Cardiac muscle cell (in vitro differentiated cells and primary cell): Measurements from ENCODE around the gene PIK3R6. TPM values are rescaled to one million over a fixed set of nuclear protein-coding genes. Genes with fewer than 3 reads are reported as not detected.

Experiments
- DNase-seq, 2 donors: peaks; one replicate each; pipeline versions ENCODE4 v3.0.0 to v3.0.0-alpha.2; 2010 to 2017; ENCODE audit warnings: low read depth in 1 of 2, low spot score in 1 of 2
- H3K27ac ChIP-seq: fragments of 200-600 bp; sonication (generic); 2 replicates; pipeline ENCODE4 v1.5.1; 2016
- H3K27me3 ChIP-seq: fragments of 200-600 bp; sonication (generic); 2 replicates; pipeline ENCODE4 v1.6.0; 2016; ENCODE audit warnings: control low read depth
- H3K36me3 ChIP-seq: fragments of 200-600 bp; sonication (generic); 2 replicates; pipeline ENCODE4 v1.5.1; 2016; ENCODE audit warnings: control low read depth
- H3K4me1 ChIP-seq: fragments of 200-600 bp; sonication (generic); 2 replicates; pipeline ENCODE4 v1.8.1; 2017; ENCODE audit warnings: low read depth, mild to moderate bottlenecking, mixed run types
- H3K4me3 ChIP-seq: fragments of 200-600 bp; sonication (generic); 2 replicates; pipeline ENCODE4 v1.5.1; 2016; ENCODE audit warnings: mild to moderate bottlenecking
- H3K9me3 ChIP-seq: fragments of 200-600 bp; sonication (generic); 2 replicates; pipeline ENCODE4 v1.5.1; 2017; ENCODE audit warnings: low read depth, mild to moderate bottlenecking, control low read depth
- polyA plus RNA-seq: library from polyadenylated mRNA; unstranded; fragments of >200 nt; fragmentation: Nextera tagmentation; extraction: Ambion mirVana; gene quantifications from 2 replicates; pipeline ENCODE4 v1.2.1, GENCODE V29; 2016
- total RNA-seq: library from RNA; depleted of rRNA; stranded (reverse); fragments of >200 nt; gene quantifications from 2 replicates; pipeline ENCODE4 v1.2.3, GENCODE V29; 2016
- TF ChIP-seq, protein P1 (sequence below): IDR thresholded peaks from 2 replicates; pipeline ENCODE4 v1.5.1; 2012; ENCODE audit warnings: low read depth, mild to moderate bottlenecking, low read length

PIK3R6 gene
- total and polyA plus RNA-seq, 2 experiments from 2014 or later: 0.48 TPM; not detected in 1

- Histone ChIP-seq H3K36me3 (no peaks in the 10 kb centered on the region), H3K4me3 (no peak overlapping the region), H3K4me1 (no peaks in the 10 kb centered on the region), H3K27me3 (no peaks in the 10 kb centered on the region), H3K27ac (no peak overlapping the region), H3K9me3 (no peaks in the 10 kb centered on the region)
- TF ChIP-seq, protein P1, sequence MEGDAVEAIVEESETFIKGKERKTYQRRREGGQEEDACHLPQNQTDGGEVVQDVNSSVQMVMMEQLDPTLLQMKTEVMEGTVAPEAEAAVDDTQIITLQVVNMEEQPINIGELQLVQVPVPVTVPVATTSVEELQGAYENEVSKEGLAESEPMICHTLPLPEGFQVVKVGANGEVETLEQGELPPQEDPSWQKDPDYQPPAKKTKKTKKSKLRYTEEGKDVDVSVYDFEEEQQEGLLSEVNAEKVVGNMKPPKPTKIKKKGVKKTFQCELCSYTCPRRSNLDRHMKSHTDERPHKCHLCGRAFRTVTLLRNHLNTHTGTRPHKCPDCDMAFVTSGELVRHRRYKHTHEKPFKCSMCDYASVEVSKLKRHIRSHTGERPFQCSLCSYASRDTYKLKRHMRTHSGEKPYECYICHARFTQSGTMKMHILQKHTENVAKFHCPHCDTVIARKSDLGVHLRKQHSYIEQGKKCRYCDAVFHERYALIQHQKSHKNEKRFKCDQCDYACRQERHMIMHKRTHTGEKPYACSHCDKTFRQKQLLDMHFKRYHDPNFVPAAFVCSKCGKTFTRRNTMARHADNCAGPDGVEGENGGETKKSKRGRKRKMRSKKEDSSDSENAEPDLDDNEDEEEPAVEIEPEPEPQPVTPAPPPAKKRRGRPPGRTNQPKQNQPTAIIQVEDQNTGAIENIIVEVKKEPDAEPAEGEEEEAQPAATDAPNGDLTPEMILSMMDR: no peak
- DNase-seq: no peak
These were observed 38.2 kb downstream of the PIK3R6 start for GRCh38 chr17:8829036-8829941.

DNA sequence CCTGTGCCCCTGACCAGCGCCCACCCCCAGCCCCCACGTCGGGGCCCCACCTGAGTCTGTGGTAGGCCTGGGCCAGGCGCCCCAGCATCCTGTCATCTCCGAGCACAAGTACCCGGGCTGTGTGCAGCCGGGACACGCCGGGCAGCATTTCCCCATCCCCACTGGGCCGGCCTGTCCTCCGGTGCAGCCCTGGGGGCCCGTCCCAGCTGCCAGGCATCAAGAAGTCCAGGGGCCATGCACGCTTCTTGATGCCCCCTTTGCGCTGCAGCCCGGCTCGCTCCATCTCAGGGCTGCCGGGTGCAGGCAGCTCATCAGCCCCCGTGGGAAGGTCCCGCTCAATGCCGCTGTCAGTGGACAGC lies 39.0 kb downstream of the PIK3R6 start:
- TF ChIP-seq, protein P1: no peak
- Histone ChIP-seq H3K36me3 (no peaks in the 10 kb centered on the region), H3K4me3 (no peak overlapping the region), H3K27ac (no peak overlapping the region), H3K27me3 (no peaks in the 10 kb centered on the region), H3K9me3 (no peaks in the 10 kb centered on the region), H3K4me1 (no peaks in the 10 kb centered on the region)
- no peak for DNase-seq

DNA sequence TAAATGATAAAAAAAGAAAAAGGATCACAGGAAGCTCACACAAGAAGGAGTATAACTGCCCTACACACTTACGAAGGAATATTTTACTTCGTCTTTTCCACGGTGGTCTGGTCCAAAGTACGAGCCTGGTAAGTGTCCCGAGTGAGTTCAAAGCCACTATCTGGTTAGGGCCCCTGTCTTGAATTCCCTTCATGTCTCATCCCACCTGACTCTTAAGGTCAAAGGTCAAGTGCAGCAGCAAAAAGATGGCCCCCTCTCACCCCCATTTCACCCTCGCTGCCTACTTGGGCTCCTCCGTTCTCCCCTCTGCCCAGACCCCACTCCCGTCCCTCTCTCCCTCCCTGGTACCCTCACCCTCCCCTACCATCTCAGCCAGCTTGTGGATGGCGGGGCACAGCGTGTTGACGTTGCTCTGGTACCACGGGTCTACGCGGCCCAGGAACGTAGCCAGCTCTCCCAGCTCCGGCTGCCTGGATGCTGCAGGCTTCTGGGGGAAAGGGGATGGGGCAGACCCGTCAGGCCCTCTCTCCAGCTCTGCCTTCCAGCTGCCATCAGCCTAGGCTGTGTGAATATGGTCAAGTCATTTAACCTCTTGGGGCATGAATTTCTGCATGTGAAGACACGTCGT lies 40.6 kb downstream of the PIK3R6 start:
- Histone ChIP-seq H3K4me1 (no peaks in the 10 kb centered on the region), H3K27me3 (no peaks in the 10 kb centered on the region), H3K4me3 (no peak overlapping the region), H3K27ac (no peak overlapping the region), H3K9me3 (no peaks in the 10 kb centered on the region), H3K36me3 (no peaks in the 10 kb centered on the region)
- TF ChIP-seq, protein P1: no peak
- DNase-seq: no peak

DNA sequence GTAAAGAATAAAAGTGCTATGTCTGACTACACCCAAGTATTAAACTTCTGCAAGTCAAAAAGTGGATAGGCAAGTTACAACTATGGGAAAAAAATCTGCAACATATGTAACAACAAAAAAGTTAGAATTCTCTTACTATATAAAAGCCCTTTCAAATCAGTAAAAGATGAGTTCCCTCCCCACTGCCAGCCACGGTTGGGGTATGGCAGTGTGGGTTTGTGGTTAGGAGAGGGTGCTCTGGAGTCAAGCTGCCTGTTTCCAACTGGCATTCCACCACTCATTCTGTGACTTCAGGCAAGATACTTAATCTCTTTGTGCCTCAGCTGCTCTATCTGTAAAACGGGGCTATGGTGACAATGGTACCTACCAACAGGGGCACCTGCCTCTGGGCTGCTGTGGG lies 41.7 kb downstream of the PIK3R6 start:
- no peak for DNase-seq
- no peaks in the 10 kb centered on the region for H3K36me3 ChIP-seq
- no peak overlapping the region for H3K27ac ChIP-seq
- H3K27me3 ChIP-seq: no peaks in the 10 kb centered on the region
- TF ChIP-seq, protein P1: no peak
- no peaks in the 10 kb centered on the region for H3K9me3 ChIP-seq
- no peak overlapping the region for H3K4me3 ChIP-seq
- no peaks in the 10 kb centered on the region for H3K4me1 ChIP-seq

DNA sequence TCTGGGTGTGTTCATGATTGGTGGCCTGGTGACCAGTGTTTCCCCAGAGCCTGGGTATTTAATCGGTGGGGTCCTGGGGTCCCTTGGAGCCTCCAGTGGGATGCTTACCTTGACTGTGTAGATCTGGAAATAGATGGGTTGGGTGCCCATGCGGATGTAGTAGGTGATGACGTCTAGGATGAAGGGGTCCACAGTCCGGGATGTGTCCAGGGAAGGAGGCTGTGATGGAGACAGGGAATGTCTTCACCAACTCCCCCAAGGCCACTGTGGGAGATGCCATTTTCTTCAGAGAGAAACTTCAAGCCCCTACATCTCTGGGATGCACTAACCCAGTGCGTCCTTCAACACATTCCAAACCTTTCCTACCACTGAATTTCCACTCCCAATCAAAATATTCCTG lies 44.2 kb downstream of the PIK3R6 start:
- Histone ChIP-seq H3K27ac (no peak overlapping the region), H3K4me3 (no peak overlapping the region), H3K36me3 (no peaks in the 10 kb centered on the region), H3K9me3 (no peaks in the 10 kb centered on the region), H3K27me3 (no peaks in the 10 kb centered on the region), H3K4me1 (no peaks in the 10 kb centered on the region)
- no peak for DNase-seq
- TF ChIP-seq, protein P1: no peak
